HFFc6 (cell line): ENCODE results near the gene DPT. TPM values are rescaled to one million over a fixed set of nuclear protein-coding genes. Genes with fewer than 3 reads are reported as not detected.

Source experiments
- DNase-seq: peaks from one replicate; pipeline ENCODE4 v3.0.0-alpha.2; 2018
- H3K27ac Mint-ChIP-seq: 2 replicates; pipeline ENCODE4 v1.8.0; 2020; ENCODE audit warnings: mild to moderate bottlenecking, mixed read lengths
- H3K27me3 Mint-ChIP-seq: 2 replicates; pipeline ENCODE4 v1.8.0; 2021; ENCODE audit warnings: mild to moderate bottlenecking, moderate library complexity, mixed read lengths; ENCODE audit not compliant: insufficient read depth
- H3K36me3 Mint-ChIP-seq: 2 replicates; pipeline ENCODE4 v1.8.0; 2021; ENCODE audit warnings: low read depth, mixed read lengths
- H3K4me1 Mint-ChIP-seq: 2 replicates; pipeline ENCODE4 v1.8.0; 2020; ENCODE audit warnings: low read depth, mixed read lengths
- H3K4me3 Mint-ChIP-seq: 2 replicates; pipeline ENCODE4 v1.8.0; 2020; ENCODE audit warnings: mild to moderate bottlenecking, moderate library complexity, mixed read lengths
- H3K9me3 Mint-ChIP-seq: 2 replicates; pipeline ENCODE4 v1.8.0; 2020; ENCODE audit warnings: mild to moderate bottlenecking, mixed read lengths
- total RNA-seq, 6 experiments: library from RNA; stranded (reverse); fragmentation: NEBNext Ultra II Directional; extraction: Animal tissue kit (Norgen Biotek cat#: 25700); gene quantifications; 2 replicates in 1 of 6; 3 replicates in 5 of 6; pipeline ENCODE4 v1.2.3, GENCODE V29; 2021
- TF ChIP-seq, protein P1 (sequence below): fragments of 200-600 bp; sonication (generic); IDR thresholded peaks from 2 replicates; pipeline ENCODE4 v1.5.0; 2021; ENCODE audit warnings: antibody characterized with exemption, mild to moderate bottlenecking

Gene DPT
- total RNA-seq, 6 experiments from 2014 or later = not detected

GRCh38 chr1:168687816-168688215 is 41.2 kb downstream of the DPT start:
- TF ChIP-seq, protein P1, sequence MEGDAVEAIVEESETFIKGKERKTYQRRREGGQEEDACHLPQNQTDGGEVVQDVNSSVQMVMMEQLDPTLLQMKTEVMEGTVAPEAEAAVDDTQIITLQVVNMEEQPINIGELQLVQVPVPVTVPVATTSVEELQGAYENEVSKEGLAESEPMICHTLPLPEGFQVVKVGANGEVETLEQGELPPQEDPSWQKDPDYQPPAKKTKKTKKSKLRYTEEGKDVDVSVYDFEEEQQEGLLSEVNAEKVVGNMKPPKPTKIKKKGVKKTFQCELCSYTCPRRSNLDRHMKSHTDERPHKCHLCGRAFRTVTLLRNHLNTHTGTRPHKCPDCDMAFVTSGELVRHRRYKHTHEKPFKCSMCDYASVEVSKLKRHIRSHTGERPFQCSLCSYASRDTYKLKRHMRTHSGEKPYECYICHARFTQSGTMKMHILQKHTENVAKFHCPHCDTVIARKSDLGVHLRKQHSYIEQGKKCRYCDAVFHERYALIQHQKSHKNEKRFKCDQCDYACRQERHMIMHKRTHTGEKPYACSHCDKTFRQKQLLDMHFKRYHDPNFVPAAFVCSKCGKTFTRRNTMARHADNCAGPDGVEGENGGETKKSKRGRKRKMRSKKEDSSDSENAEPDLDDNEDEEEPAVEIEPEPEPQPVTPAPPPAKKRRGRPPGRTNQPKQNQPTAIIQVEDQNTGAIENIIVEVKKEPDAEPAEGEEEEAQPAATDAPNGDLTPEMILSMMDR = no peak
- H3K27me3 Mint-ChIP-seq = no peaks in the 10 kb centered on the region; the same call in 1 of the 2 replicates
- no peaks in the 10 kb centered on the region for H3K36me3 Mint-ChIP-seq
- H3K4me1 Mint-ChIP-seq = no peaks in the 10 kb centered on the region
- peaks cover 6% of the 10 kb centered on the region; the same call in 1 of the 2 replicates for H3K9me3 Mint-ChIP-seq
- DNase-seq = no peak
- H3K4me3 Mint-ChIP-seq = no peak overlapping the region
- no peak overlapping the region for H3K27ac Mint-ChIP-seq

GRCh38 chr1:168686666-168687065 is 42.3 kb downstream of the DPT start:
- Mint-ChIP-seq H3K9me3 (peaks cover 14% of the 10 kb centered on the region; the same call in 1 of the 2 replicates), H3K36me3 (no peaks in the 10 kb centered on the region)

GRCh38 chr1:168683871-168684270 is 45.1 kb downstream of the DPT start:
- TF ChIP-seq, protein P1 = no peak
- H3K4me1 Mint-ChIP-seq = no peaks in the 10 kb centered on the region
- H3K9me3 Mint-ChIP-seq = peaks cover 26% of the 10 kb centered on the region
- no peak for DNase-seq
- no peaks in the 10 kb centered on the region for H3K36me3 Mint-ChIP-seq
- H3K4me3 Mint-ChIP-seq = no peak overlapping the region
- no peak overlapping the region for H3K27ac Mint-ChIP-seq
- H3K27me3 Mint-ChIP-seq = no peaks in the 10 kb centered on the region

More at GRCh38 chr1:168686666-168687065, 42.3 kb downstream of the DPT start:
- Mint-ChIP-seq H3K27ac (no peak overlapping the region), H3K4me3 (no peak overlapping the region), H3K4me1 (no peaks in the 10 kb centered on the region), H3K27me3 (no peaks in the 10 kb centered on the region; the same call in 1 of the 2 replicates)
- DNase-seq = no peak
- TF ChIP-seq, protein P1 = no peak

DNA sequence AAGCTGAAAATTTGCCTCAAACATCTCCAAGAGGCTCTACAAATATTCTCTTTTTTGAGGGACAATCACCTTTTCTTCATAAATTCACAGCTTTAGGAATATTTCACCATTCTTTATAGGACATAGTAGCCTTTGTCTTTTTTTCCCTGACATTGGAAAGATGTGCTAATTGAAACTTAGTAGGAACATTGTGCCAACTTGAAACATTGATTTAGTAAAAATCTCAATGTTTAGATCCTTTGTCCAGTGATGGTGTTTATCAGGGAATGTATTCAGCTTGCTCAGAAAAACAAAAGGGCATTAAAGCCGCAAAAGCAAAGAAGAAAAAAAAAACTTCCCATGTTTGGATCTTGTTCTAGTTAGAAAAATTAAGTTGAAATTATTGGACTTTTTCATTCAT is 52.1 kb downstream of the DPT start:
- no peaks in the 10 kb centered on the region; the same call in 1 of the 2 replicates for H3K27me3 Mint-ChIP-seq
- no peak overlapping the region for H3K4me3 Mint-ChIP-seq
- DNase-seq = no peak
- peaks cover 14% of the 10 kb centered on the region for H3K9me3 Mint-ChIP-seq
- TF ChIP-seq, protein P1 = no peak
- no peaks in the 10 kb centered on the region for H3K36me3 Mint-ChIP-seq
- no peaks in the 10 kb centered on the region for H3K4me1 Mint-ChIP-seq
- no peak overlapping the region for H3K27ac Mint-ChIP-seq

DNA sequence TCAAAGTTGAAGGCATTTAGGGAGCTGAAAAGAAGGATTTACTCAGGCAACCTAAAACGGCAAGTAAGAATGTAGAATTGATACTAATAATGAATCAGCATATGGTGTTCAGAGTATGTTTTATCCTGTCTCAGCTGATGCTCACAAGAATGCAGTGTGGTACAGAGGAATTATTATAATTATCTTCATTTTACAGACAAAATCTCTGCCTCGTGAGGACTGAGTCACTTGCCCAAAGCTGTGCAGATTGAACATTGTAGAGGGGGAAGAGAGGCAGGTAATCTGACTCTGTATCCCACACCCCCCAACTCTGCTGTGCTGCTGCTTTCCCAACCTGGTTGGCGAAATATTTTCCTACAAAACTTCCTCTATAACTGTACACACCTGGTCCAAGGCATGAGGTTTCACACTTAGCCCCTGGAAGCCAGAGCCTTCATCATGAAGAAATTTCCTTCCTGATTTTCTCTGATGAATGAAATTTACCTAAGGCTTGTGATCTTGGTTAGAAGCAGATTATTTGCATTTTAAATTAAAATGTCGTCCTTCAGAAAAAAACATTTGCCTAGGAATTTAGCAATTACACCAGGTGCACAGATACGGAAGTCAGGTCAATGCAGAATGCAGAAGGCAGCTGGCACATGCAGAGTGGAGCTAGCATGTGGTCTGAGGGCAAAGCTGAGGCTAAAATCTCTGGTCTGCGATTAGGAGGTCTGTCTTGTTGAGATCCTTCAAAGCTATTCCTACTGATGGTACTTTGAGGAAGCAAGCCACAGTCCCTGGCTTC is 52.8 kb downstream of the DPT start:
- TF ChIP-seq, protein P1 = no peak
- no peak overlapping the region for H3K4me3 Mint-ChIP-seq
- DNase-seq = no peak
- H3K9me3 Mint-ChIP-seq = peaks cover 11% of the 10 kb centered on the region
- H3K27ac Mint-ChIP-seq = no peak overlapping the region
- H3K27me3 Mint-ChIP-seq = no peaks in the 10 kb centered on the region; the same call in 1 of the 2 replicates
- no peaks in the 10 kb centered on the region for H3K36me3 Mint-ChIP-seq
- H3K4me1 Mint-ChIP-seq = no peaks in the 10 kb centered on the region
